H1 (cell line): ENCODE data around the gene RREB1. TPM values are rescaled to one million over a fixed set of nuclear protein-coding genes. Genes with fewer than 3 reads are reported as not detected.

Experiments used
- polyA plus RNA-seq, 7 experiments: library from polyadenylated mRNA; depleted of rRNA in 3 of 7; stranded (reverse) in 5 of 7; unstranded in 2 of 7; fragments of >200 nt in 5 of 7; fragments of 200-250 nt in 2 of 7; gene quantifications; 1 replicate in 5 of 7; 2 replicates in 1 of 7; 4 replicates in 1 of 7; pipeline versions ENCODE4 v1.2.1 to v1.2.3, GENCODE V29; 2011 to 2013; ENCODE audit warnings: missing spikeins in 2 of 7, mixed read lengths in 2 of 7
- total RNA-seq: library from RNA; stranded (reverse); fragmentation: NEBNext Ultra II Directional; extraction: Animal tissue kit (Norgen Biotek cat#: 25700); gene quantifications from 2 replicates; pipeline ENCODE4 v1.2.1, GENCODE V29; 2021
- TF ChIP-seq, protein P1 (sequence below): IDR thresholded peaks from 2 replicates; pipeline ENCODE4 v1.6.1; 2012; ENCODE audit warnings: inconsistent platforms

The RREB1 gene
- total and polyA plus RNA-seq, 2 of the 8 experiments (the other 6 are each of a cell fraction or from before 2014, with no cell fraction given): 3.9 to 34.7 TPM

DNA sequence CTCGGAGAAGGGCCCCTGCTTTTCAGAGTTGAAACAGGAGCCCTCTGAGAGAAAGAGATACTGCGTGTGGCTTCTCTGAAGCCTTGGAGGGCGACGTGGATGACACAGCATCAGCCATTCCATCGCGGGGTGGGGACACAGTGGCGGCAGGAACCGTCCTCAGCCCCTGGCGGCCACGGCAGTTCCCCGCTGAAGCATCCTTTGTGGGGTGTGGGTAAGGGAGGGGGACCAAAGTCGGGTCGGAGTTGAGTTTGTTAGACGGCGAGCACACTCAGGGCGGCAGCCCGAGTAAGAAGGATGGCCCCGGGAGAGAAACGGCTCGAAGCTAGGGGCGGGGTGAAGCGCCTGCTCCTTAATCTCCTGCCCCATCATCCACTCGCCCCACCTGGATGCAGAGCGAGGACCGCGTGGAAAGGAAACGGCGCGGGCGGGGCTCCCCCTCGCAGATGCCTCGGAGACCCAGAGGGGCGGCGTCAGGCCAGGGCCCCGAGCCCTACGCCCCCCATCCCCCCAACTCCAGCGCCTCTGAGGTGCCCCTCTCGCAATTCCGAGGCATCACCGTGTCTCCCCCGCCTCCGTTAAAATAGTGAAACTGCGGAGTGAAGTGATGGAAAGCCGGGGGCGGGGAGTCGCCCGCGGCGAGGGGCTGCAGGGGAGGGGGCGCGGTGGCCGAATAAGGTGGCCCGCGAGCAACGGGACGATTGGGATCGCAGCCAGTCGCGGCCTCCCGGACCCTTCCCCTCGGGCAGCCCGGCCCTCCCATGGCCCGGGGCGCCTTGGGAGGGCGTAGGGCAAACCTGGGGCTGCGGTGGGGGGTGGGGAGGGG, 796 bp upstream of the RREB1 start (continued):
- TF ChIP-seq, protein P1, sequence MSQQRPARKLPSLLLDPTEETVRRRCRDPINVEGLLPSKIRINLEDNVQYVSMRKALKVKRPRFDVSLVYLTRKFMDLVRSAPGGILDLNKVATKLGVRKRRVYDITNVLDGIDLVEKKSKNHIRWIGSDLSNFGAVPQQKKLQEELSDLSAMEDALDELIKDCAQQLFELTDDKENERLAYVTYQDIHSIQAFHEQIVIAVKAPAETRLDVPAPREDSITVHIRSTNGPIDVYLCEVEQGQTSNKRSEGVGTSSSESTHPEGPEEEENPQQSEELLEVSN: no peak
- TF ChIP-seq, all 59 proteins: peak for 4
